Mesothelial cell of epicardium (in vitro differentiated cells): ENCODE data around the gene MITF. TPM values are rescaled to one million over a fixed set of nuclear protein-coding genes. Genes with fewer than 3 reads are reported as not detected.

ENCODE experiments used
- DNase-seq, 2 experiments: peaks; one replicate each; pipeline ENCODE4 v3.0.0; 2021; ENCODE audit warnings: low spot score in 2 of 2; ENCODE audit not compliant: unreplicated experiment in 2 of 2
- H3K27ac Mint-ChIP-seq: 2 replicates; pipeline ENCODE4 v1.8.0; 2021; ENCODE audit warnings: mixed read lengths
- H3K27me3 Mint-ChIP-seq: 2 replicates; pipeline ENCODE4 v1.8.0; 2021; ENCODE audit warnings: low read depth, mixed read lengths
- H3K36me3 Mint-ChIP-seq: 2 replicates; pipeline ENCODE4 v1.8.0; 2021; ENCODE audit warnings: mixed read lengths
- H3K4me1 Mint-ChIP-seq: 2 replicates; pipeline ENCODE4 v1.8.0; 2021; ENCODE audit warnings: mixed read lengths
- H3K4me3 Mint-ChIP-seq: 2 replicates; pipeline ENCODE4 v1.8.0; 2021; ENCODE audit warnings: mild to moderate bottlenecking, moderate library complexity, mixed read lengths
- H3K9me3 Mint-ChIP-seq: 2 replicates; pipeline ENCODE4 v1.8.0; 2021; ENCODE audit warnings: mixed read lengths
- total RNA-seq: library from RNA; stranded (reverse); gene quantifications from 3 replicates; pipeline ENCODE4 v1.2.1, GENCODE V29; 2021
- TF ChIP-seq, protein P1 (sequence below): fragments of 200-600 bp; sonication (generic); IDR thresholded peaks from one replicate; pipeline ENCODE4 v1.5.0; 2021; ENCODE audit warnings: antibody characterized with exemption; ENCODE audit not compliant: unreplicated experiment

Gene MITF
- total RNA-seq, 1 donor from 2014 or later, result 7.0 TPM

DNA sequence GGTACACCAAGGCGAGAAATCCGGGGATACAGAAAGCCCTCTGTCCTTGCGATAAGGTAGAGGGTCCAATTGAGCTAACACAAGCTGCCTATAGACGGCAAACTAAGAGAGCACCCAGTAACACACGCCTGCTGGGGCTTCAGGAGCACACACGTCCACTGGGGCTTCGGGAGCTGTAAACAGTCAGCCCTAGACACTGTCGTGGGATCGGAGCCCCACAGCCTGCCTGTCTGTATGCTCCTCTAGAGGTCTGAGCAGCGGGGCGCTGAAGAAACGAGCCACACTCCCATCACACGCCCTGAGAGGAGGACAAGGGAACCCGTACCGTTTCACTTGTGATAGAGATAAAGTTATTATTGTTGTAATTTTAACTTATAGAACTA, 260.8 kb downstream of the MITF start:
- no peak for DNase-seq
- Mint-ChIP-seq H3K27ac (peak overlapping the region; percentile 91), H3K9me3 (peaks cover 3% of the 10 kb centered on the region), H3K4me3 (no peak overlapping the region), H3K4me1 (peaks cover 35% of the 10 kb centered on the region), H3K27me3 (peaks cover under 1% of the 10 kb centered on the region), H3K36me3 (no peaks in the 10 kb centered on the region)
- TF ChIP-seq, protein P1, sequence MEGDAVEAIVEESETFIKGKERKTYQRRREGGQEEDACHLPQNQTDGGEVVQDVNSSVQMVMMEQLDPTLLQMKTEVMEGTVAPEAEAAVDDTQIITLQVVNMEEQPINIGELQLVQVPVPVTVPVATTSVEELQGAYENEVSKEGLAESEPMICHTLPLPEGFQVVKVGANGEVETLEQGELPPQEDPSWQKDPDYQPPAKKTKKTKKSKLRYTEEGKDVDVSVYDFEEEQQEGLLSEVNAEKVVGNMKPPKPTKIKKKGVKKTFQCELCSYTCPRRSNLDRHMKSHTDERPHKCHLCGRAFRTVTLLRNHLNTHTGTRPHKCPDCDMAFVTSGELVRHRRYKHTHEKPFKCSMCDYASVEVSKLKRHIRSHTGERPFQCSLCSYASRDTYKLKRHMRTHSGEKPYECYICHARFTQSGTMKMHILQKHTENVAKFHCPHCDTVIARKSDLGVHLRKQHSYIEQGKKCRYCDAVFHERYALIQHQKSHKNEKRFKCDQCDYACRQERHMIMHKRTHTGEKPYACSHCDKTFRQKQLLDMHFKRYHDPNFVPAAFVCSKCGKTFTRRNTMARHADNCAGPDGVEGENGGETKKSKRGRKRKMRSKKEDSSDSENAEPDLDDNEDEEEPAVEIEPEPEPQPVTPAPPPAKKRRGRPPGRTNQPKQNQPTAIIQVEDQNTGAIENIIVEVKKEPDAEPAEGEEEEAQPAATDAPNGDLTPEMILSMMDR, result no peak

DNA sequence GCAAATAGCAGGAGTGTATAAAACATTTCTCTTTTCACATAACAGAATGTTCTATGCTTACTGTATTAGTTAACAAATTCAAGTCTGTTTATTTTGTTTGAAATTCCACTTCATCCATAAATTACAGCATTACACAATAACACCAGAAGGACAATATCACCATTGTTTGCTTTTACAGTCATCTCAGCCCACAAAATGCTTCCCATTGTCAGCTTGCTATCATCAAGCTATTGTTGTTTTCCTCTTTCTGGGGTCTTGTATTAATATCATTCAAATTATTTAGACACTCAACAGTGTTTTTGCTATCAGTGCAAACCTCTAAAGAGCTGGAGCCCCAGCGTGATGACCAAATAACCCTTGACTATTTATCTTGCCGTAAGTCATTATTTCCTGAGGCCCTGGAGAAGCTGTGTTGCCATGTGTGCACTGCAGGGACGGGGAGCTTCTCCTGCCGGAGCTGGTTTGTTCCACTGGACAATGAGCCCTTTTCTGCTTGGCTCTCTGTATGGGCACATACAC, 261.4 kb downstream of the MITF start:
- TF ChIP-seq, protein P1, result no peak
- DNase-seq, result no peak
- no peaks in the 10 kb centered on the region for H3K36me3 Mint-ChIP-seq
- no peak overlapping the region for H3K4me3 Mint-ChIP-seq
- H3K27me3 Mint-ChIP-seq, result no peaks in the 10 kb centered on the region
- no peak overlapping the region for H3K27ac Mint-ChIP-seq
- peaks cover 3% of the 10 kb centered on the region for H3K9me3 Mint-ChIP-seq
- peaks cover 35% of the 10 kb centered on the region for H3K4me1 Mint-ChIP-seq

DNA sequence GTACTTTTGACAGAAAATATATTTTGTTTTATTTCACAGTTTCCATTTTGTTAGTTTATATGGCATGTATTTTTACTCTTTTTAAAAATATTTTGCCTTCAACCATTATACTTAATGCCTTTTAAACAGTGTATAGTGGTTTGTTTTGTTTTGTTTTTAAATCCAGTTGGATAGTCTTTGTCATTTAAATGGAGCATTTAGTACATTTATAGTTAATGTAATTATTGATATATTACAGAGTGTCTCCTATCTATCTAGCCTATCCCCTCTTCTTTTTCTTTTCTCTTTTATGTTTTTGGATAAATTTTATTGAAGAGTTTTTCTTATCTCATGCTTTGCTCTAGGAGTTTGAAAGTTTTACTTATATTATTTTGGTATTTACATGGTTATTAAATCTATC, 263.9 kb downstream of the MITF start:
- H3K4me3 Mint-ChIP-seq, result no peak overlapping the region
- no peak for DNase-seq

DNA sequence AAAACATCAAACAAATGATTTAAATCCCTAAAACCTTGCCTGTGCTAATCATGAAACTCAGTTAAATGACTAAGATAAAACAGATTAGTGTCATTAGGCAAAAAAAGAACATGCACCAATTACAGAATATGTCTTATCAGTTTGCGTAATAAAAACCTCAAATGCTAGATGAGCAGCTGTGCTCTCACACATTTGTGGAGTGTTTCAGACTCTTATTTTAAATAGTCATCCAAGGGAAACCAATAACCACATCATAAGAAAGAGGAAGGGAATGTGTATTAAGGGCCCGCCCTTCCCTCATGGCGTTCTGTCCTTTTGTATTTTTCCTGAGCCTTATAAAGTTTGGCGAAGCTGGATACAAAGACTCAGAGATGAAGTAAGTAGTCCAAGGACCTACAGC, 266.8 kb downstream of the MITF start:
- H3K27me3 Mint-ChIP-seq, result peaks cover 11% of the 10 kb centered on the region
- peaks cover 4% of the 10 kb centered on the region for H3K9me3 Mint-ChIP-seq
- H3K4me1 Mint-ChIP-seq, result no peaks in the 10 kb centered on the region
- DNase-seq, result no peak
- no peaks in the 10 kb centered on the region for H3K36me3 Mint-ChIP-seq
- no peak overlapping the region for H3K4me3 Mint-ChIP-seq
- no peak overlapping the region for H3K27ac Mint-ChIP-seq
- TF ChIP-seq, protein P1, result no peak

More for the DNA sequence above, 263.9 kb downstream of the MITF start:
- Mint-ChIP-seq H3K4me1 (peaks cover 23% of the 10 kb centered on the region), H3K27me3 (no peaks in the 10 kb centered on the region), H3K36me3 (no peaks in the 10 kb centered on the region), H3K27ac (no peak overlapping the region), H3K9me3 (peaks cover 3% of the 10 kb centered on the region)
- TF ChIP-seq, protein P1, result no peak

DNA sequence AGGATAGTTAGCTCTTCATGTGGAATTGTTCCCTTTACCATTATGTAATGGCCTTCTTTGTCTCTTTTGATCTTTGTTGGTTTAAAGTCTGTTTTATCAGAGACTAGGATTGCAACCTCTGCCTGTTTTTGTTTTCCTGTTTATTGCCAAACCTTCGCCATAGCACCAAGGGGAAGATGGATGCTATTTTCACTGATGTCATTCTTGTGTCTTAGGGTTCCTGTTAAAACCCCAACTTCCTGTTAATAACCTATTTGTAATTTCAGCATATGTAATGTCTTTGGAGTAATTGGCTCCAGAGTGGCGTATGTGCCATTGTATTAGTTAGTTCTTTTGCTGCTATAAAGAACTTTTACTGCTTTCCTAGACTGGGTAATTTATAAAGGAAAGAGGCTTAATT, 271.1 kb downstream of the MITF start:
- no peak overlapping the region for H3K4me3 Mint-ChIP-seq
- H3K27ac Mint-ChIP-seq, result no peak overlapping the region
- TF ChIP-seq, protein P1, result no peak
- peaks cover 4% of the 10 kb centered on the region for H3K9me3 Mint-ChIP-seq
- H3K4me1 Mint-ChIP-seq, result peaks cover 5% of the 10 kb centered on the region
- peaks cover 29% of the 10 kb centered on the region for H3K27me3 Mint-ChIP-seq
- DNase-seq, result no peak
- no peaks in the 10 kb centered on the region for H3K36me3 Mint-ChIP-seq

DNA sequence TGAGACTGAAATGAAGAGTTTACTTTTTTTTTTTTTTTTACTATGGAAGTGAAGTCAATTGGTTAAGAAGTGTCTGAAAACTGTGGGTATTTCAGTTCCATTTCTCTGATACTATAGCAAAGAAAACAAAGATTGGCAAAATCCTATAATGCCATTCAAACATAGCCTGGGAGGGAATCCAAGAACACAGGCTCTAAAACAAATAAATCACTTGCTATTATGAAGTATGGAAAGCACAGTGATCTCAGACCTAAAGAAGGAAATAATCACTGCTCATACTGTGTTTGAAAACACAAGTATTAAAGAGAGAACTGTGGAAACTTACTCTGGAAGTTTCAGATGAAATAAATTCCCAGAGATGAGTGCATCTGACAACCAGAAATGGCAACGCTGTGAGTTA, 272.3 kb downstream of the MITF start:
- TF ChIP-seq, protein P1, result no peak
- Mint-ChIP-seq H3K9me3 (peaks cover 4% of the 10 kb centered on the region), H3K27ac (no peak overlapping the region), H3K4me3 (no peak overlapping the region), H3K36me3 (no peaks in the 10 kb centered on the region), H3K27me3 (peaks cover 29% of the 10 kb centered on the region), H3K4me1 (peaks cover 5% of the 10 kb centered on the region)
- DNase-seq, result no peak
